B cell (primary cell): Measurements from ENCODE around the gene CRCP. TPM values are rescaled to one million over a fixed set of nuclear protein-coding genes. Genes with fewer than 3 reads are reported as not detected.

Experiments used
- ATAC-seq: fragments of 200-7000 bp; cut with Tn5 transposase; one replicate; pipeline ENCODE4 v1.10.0; 2021; ENCODE audit warnings: low read depth, mild to moderate bottlenecking, moderate number of reproducible peaks, moderate library complexity
- CTCF ChIA-PET: fragments of 350-600 bp; sonication (Branson Sonifier 250); formaldehyde crosslinking; loops from one replicate; lab custom pipeline; 2021; ENCODE audit warnings: antibody characterized with exemption, inconsistent platforms; lab: Charles Lee
- POLR2A ChIA-PET: fragments of 350-600 bp; sonication (Branson Sonifier 250); formaldehyde crosslinking; loops from one replicate; lab custom pipeline; 2021; ENCODE audit warnings: antibody characterized with exemption; lab: Charles Lee
- DNase-seq: peaks from one replicate; pipeline ENCODE4 v3.0.0; 2013
- H2AFZ ChIP-seq: 2 replicates; pipeline ENCODE4 v1.6.1; 2012; ENCODE audit warnings: mild to moderate bottlenecking, low read depth, low read length; ENCODE audit not compliant: insufficient read depth, poor library complexity, severe bottlenecking
- H3K27ac ChIP-seq, 2 donors: 1 replicate in 1 of 2; 2 replicates in 1 of 2; pipeline ENCODE4 v1.5.1; 2012 to 2013; ENCODE audit warnings: low read length in 2 of 2, mild to moderate bottlenecking in 2 of 2, moderate library complexity in 1 of 2
- H3K27me3 ChIP-seq, 4 experiments: fragments of 200-600 bp in 1 of 4; sonication (generic) in 1 of 4; replicated peaks in 1 of 4; 1 replicate in 2 of 4; 2 replicates in 2 of 4; pipeline versions ENCODE4 v1.6.1 to v1.7.0; 2013 to 2016; ENCODE audit warnings: low read length in 3 of 4, mild to moderate bottlenecking in 2 of 4, mixed read lengths in 1 of 4, moderate library complexity in 1 of 4; ENCODE audit not compliant: insufficient read depth in 4 of 4, control insufficient read depth in 3 of 4; ENCODE audit errors: control extremely low read depth in 1 of 4
- H3K36me3 ChIP-seq, 2 experiments: replicated peaks in 1 of 2; 1 replicate in 1 of 2; 2 replicates in 1 of 2; pipeline versions ENCODE4 v1.6.1 to v1.7.1; 2013; ENCODE audit warnings: low read length in 1 of 2; ENCODE audit not compliant: insufficient read depth in 2 of 2, control insufficient read depth in 1 of 2; ENCODE audit errors: control extremely low read depth in 1 of 2, extremely low read depth in 1 of 2
- H3K4me1 ChIP-seq, 2 donors: fragments of 200-600 bp in 1 of 2; sonication (generic) in 1 of 2; 1 replicate in 1 of 2; 2 replicates in 1 of 2; pipeline versions ENCODE4 v1.5.1 to v1.6.1; 2013 to 2017; ENCODE audit warnings: low read length in 2 of 2; ENCODE audit not compliant: control insufficient read depth in 2 of 2, insufficient read depth in 2 of 2
- H3K4me2 ChIP-seq: replicated peaks from 2 replicates; pipeline ENCODE3; 2012; ENCODE audit warnings: mild to moderate bottlenecking, low read depth, low read length; ENCODE audit not compliant: poor library complexity, severe bottlenecking
- H3K4me3 ChIP-seq, 5 experiments: fragments of 200-600 bp in 1 of 5; sonication (generic) in 1 of 5; 1 replicate in 3 of 5; 2 replicates in 2 of 5; pipeline versions ENCODE4 v1.5.1 to v1.7.0; 2011 to 2016; ENCODE audit warnings: low read length in 4 of 5, mild to moderate bottlenecking in 4 of 5, low read depth in 2 of 5, control low read depth in 1 of 5, moderate library complexity in 1 of 5; ENCODE audit not compliant: insufficient read depth in 1 of 5; ENCODE audit errors: control extremely low read depth in 1 of 5, extremely low read depth in 1 of 5
- H3K79me2 ChIP-seq: fragments of 200-600 bp; sonication (generic); one replicate; pipeline ENCODE4 v1.6.0; 2016; ENCODE audit warnings: low read length; ENCODE audit not compliant: control insufficient read depth, insufficient read depth
- H3K9ac ChIP-seq: fragments of 200-600 bp; sonication (generic); 2 replicates; pipeline ENCODE4 v1.6.1; 2017; ENCODE audit warnings: mild to moderate bottlenecking, low read length, moderate library complexity
- H3K9me3 ChIP-seq, 3 donors: one replicate each; pipeline versions ENCODE4 v1.6.1 to v1.7.1; 2013; ENCODE audit warnings: low read length in 2 of 3; ENCODE audit not compliant: control insufficient read depth in 2 of 3, insufficient read depth in 1 of 3; ENCODE audit errors: control extremely low read depth in 1 of 3
- H4K20me1 ChIP-seq: 2 replicates; pipeline ENCODE4 v1.6.0; 2012; ENCODE audit warnings: mild to moderate bottlenecking, low read length; ENCODE audit not compliant: insufficient read depth, control insufficient read depth, poor library complexity, severe bottlenecking
- H3K27ac Mint-ChIP-seq: one replicate; pipeline ENCODE4 v1.8.0; 2021; ENCODE audit warnings: mixed read lengths
- H3K27me3 Mint-ChIP-seq: one replicate; pipeline ENCODE4 v1.8.0; 2021; ENCODE audit warnings: mixed read lengths
- H3K4me1 Mint-ChIP-seq: one replicate; pipeline ENCODE4 v1.8.0; 2021; ENCODE audit warnings: mixed read lengths
- H3K4me3 Mint-ChIP-seq: one replicate; pipeline ENCODE4 v1.8.0; 2021; ENCODE audit warnings: mixed read lengths
- H3K9me3 Mint-ChIP-seq: one replicate; pipeline ENCODE4 v1.8.0; 2022; ENCODE audit warnings: mixed read lengths; ENCODE audit not compliant: insufficient read depth
- CTCF ChIP-seq: fragments of 200-600 bp; IDR thresholded peaks from one replicate; pipeline ENCODE4 v1.8.0; 2022; ENCODE audit warnings: antibody characterized with exemption, mild to moderate bottlenecking
- EZH2 ChIP-seq: IDR thresholded peaks from 2 replicates; pipeline ENCODE4 v1.6.1; 2012; ENCODE audit warnings: borderline replicate concordance, low read depth, mild to moderate bottlenecking, moderate library complexity, low read length; ENCODE audit not compliant: insufficient read depth, poor library complexity, severe bottlenecking
- WGBS: methylation state at CpG from one replicate; pipeline ENCODE4 v1.1.5; 2013; ENCODE audit warnings: missing lambda C conversion rate; ENCODE audit not compliant: insufficient coverage; 5-methylcytosine and 5-hydroxymethylcytosine counted together
- intact Hi-C: fragments of 100-400 bp; cut with micrococcal nuclease; formaldehyde crosslinking; loops from one replicate; pipeline ENCODE4 v1.10.0; 2022
- polyA plus RNA-seq: library from polyadenylated mRNA; depleted of rRNA; stranded (reverse); fragments of >200 nt; gene quantifications from 2 replicates; pipeline ENCODE4 v1.2.3, GENCODE V29; 2012
- total RNA-seq, 2 donors: library from RNA; stranded (reverse); fragments of 120-200 nt in 1 of 2; gene quantifications; 1 replicate in 1 of 2; 2 replicates in 1 of 2; pipeline versions ENCODE4 v1.2.3 to v1.2.4, GENCODE V29; 2013 to 2022

CRCP gene
- total and polyA plus RNA-seq, 2 donors (not counting 1 experiment from before 2014, with no cell fraction given) = 20.8 to 39.6 TPM

DNA sequence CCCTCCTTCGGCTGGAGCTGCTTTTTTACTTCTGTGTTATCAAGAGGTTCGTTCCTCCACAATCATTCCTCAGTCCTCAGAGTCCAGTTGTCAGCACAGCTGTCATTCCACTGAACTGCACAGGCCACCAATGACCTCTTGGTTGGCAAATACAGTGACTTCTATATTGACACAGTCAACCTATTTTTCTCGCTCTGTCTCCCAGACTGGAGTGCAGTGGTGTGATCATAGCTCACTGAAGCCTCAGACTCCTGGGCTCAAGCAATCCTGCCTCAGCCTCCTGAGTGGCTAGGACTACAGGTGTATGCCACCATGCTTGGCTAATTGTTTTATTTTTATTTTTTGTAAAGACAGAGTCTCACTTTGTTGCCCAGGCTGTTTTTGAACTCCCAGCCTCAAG lies 27.7 kb downstream of the CRCP start:
- peaks cover 47% of the 10 kb centered on the region for H4K20me1 ChIP-seq
- Mint-ChIP-seq H3K27me3 (no peaks in the 10 kb centered on the region), H3K27ac (no peak overlapping the region), H3K4me3 (no peak overlapping the region), H3K9me3 (no peaks in the 10 kb centered on the region), H3K4me1 (no peaks in the 10 kb centered on the region)
- no peak overlapping the region for H3K9ac ChIP-seq
- intact Hi-C loops = no loop called here
- 95% methylated on average over 3 of the region's 3 CpGs for WGBS
- H3K79me2 ChIP-seq = peaks cover 46% of the 10 kb centered on the region
- ChIA-PET CTCF (no interaction called here), POLR2A (no interaction called here)
- H3K4me1 ChIP-seq = no peaks in the 10 kb centered on the region
- DNase-seq (no peak), ATAC-seq (no peak)
- no peaks in the 10 kb centered on the region for H3K27me3 ChIP-seq
- H3K4me2 ChIP-seq = no peak overlapping the region
- H3K9me3 ChIP-seq = no peaks in the 10 kb centered on the region
- no peak overlapping the region for H3K4me3 ChIP-seq
- peaks cover 12 to 78% of the 10 kb centered on the region in 2 experiments for H3K36me3 ChIP-seq
- no peak overlapping the region for H2AFZ ChIP-seq
- no peak for TF ChIP-seq EZH2
- no peak for TF ChIP-seq CTCF
- H3K27ac ChIP-seq = no peak overlapping the region

- Histone ChIP-seq H3K27ac (no peak overlapping the region), H3K4me3 (no peak overlapping the region), H3K4me2 (no peak overlapping the region), H2AFZ (no peak overlapping the region), H3K79me2 (peaks cover 42% of the 10 kb centered on the region), H3K9ac (no peak overlapping the region), H3K27me3 (no peaks in the 10 kb centered on the region), H3K9me3 (no peaks in the 10 kb centered on the region), H3K4me1 (no peaks in the 10 kb centered on the region), H3K36me3 (peaks cover 12 to 77% of the 10 kb centered on the region in 2 experiments), H4K20me1 (peaks cover 43% of the 10 kb centered on the region)
- ChIA-PET POLR2A (no interaction called here), CTCF (no interaction called here)
- WGBS = 100% methylated on average over 5 of the region's 5 CpGs
- no peak for TF ChIP-seq CTCF
- TF ChIP-seq EZH2 = no peak
- intact Hi-C loops = no loop called here
- DNase-seq (no peak), ATAC-seq (no peak)
- Mint-ChIP-seq H3K9me3 (no peaks in the 10 kb centered on the region), H3K4me3 (no peak overlapping the region), H3K4me1 (no peaks in the 10 kb centered on the region), H3K27ac (no peak overlapping the region), H3K27me3 (no peaks in the 10 kb centered on the region)
Observed at GRCh38 chr7:66142996-66143395, 28.3 kb downstream of the CRCP start.
